ENCODE data around the gene PIK3C2G.

DNA sequence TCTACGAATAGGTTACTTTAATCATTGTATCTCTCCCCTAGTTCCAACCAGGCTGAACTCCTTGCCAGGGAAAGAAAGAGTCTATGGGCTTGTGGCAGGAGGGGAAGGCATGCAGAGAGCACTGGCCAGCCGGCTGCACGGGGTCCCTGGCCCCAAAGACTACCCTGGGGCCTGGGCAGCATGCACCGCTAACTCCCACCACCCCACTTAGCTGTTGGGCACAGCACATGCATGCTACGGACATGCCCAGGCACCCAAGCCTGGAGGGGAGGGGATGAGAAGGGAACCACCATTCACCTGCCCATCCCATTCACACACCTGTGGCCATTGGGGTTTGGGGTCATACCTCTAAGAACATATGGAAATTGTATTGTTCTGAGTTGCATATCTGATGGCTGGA is 94.1 kb downstream of the PIK3C2G start:
- TF ChIP-seq MXI1 (IDR thresholded peaks at IDR 0.05; ENCODE audit: low read depth, low read length), result no peak
- TF ChIP-seq, protein P1, sequence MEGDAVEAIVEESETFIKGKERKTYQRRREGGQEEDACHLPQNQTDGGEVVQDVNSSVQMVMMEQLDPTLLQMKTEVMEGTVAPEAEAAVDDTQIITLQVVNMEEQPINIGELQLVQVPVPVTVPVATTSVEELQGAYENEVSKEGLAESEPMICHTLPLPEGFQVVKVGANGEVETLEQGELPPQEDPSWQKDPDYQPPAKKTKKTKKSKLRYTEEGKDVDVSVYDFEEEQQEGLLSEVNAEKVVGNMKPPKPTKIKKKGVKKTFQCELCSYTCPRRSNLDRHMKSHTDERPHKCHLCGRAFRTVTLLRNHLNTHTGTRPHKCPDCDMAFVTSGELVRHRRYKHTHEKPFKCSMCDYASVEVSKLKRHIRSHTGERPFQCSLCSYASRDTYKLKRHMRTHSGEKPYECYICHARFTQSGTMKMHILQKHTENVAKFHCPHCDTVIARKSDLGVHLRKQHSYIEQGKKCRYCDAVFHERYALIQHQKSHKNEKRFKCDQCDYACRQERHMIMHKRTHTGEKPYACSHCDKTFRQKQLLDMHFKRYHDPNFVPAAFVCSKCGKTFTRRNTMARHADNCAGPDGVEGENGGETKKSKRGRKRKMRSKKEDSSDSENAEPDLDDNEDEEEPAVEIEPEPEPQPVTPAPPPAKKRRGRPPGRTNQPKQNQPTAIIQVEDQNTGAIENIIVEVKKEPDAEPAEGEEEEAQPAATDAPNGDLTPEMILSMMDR (IDR thresholded peaks at IDR 0.05), result no peak

Data from SK-N-SH (cell line).